ENCODE measurements around the gene ARHGEF1.
"Not testable (repeated sequence)": the region's sequence is repeated elsewhere in the genome, so short reads cannot be mapped to it uniquely, and the experiment has no call there.

Gene ARHGEF1

GRCh38 chr19:41932259-41932719, 49.3 kb downstream of the ARHGEF1 start:
- DNase-seq (ENCODE audit: low read depth) = no peak

- no peak for DNase-seq (ENCODE audit: low read depth)
These were observed 49.8 kb downstream of the ARHGEF1 start for GRCh38 chr19:41932720-41933332.

GRCh38 chr19:41933693-41934426, 50.9 kb downstream of the ARHGEF1 start:
- DNase-seq (ENCODE audit: low read depth) = no peak

DNA sequence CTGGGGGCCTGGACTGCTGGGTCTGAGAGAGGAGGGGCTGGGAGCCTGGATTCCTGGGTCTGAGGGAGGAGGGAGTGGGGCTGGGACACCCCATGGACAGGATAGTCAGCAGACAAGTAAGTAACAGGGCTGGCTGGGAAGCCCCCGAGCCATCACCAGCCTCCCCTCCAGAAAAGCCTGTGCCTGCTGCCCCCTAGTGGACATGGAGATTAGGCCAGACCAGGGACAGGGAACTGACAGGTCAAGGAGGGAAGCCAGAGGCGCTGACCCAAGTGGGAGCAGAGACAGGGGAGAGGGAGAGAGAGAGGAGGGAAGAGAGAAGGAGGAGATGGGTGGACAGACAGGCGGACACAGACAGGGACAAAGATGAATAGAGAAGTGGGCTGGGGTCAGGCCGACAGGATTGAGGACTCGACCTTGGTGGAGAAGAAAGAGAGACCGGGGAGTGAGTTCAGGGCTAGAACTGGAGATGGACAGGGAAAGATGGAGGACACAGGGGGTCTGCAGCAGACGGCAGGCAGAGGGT, 51.9 kb downstream of the ARHGEF1 start:
- no peak for DNase-seq (ENCODE audit: low read depth)

GRCh38 chr19:41935760-41936415, 52.9 kb downstream of the ARHGEF1 start:
- no peak for DNase-seq (ENCODE audit: low read depth)

DNA sequence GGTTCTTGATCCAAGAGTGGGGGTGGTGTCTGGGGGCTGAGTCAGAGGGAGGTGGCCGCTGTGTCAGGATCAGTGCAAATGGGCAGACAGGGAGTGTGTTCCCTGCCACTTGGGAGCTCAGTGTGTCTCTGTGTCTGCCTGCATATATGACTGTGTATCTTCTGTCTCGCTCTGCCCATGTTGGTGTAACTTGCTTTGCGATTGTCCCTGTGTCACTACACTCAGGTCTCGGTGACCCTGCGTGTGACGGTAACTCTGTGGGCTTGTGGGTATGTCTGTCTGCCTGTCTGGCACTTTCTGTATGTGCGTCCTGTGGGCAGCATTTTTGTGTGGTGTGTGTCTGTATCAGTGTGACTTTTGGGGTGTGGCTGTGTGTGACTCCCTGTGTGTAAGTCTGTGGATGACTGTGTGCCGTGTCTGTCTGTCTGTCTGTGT, 53.4 kb downstream of the ARHGEF1 start:
- no peak for DNase-seq (ENCODE audit: low read depth)

DNA sequence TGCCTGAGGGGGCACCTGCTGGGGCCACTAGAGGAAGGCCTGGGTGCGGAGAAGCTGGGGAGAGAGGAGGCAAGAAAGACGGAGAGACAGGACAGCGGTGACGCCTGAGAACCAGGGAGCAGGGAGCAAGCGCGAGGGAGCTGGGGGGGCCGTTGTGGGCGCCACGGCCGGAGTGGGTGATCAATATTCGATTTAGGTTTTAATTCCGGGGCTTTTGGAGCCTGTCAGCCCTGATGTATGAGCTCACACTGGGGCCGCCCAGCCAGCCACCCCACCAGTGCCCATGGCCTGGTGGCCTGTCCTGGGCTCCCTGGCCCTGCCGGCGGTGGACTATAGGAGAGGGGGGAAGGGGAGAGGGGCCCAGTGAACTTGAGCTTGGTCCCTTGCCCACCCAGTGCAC, 54.0 kb downstream of the ARHGEF1 start:
- no peak for DNase-seq (ENCODE audit: low read depth)

DNA sequence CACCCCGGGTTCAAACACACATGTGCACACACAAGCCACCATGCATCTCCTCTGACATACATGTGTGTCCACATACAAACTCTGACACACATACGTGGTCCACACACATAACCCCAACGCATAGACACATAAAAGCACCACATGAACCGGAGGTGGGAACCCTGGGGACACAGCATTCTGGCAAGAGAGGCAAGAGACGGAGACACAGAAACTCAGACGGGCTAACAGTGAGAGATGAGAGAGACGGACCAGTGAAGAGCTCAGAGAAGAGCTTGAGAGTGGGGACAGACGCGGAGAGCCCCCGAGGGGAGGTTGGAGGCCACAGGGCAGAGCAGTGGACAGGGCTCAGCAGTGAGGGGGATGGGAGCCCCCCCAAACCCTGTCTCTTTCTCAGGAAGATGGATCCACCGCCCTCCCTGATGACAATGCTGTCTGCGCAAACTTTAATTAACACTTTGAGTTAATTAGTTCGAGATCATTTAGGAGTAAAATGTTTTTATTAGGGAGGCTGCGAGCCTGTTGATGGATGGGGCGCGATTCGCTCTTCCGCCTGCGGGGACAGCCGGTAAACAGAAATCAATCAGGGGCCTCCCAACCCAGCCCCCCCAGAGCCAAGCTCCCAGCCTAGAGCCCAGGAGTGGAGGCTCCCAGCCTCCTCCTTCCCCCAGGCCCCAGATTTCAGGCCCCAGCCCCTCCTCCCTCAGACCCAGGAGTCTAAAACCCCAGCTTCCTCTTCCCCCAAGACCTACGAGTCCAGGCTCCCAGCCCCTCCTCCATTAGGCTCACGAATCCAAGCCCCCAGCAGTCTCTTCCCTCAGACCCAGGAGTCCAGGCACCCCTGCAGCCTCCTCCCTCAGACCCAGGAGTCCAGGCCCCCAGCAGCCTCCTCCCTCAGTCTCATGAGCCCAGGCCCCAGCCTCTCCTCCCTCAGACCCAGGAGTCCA, 54.8 kb downstream of the ARHGEF1 start:
- no peak for DNase-seq (ENCODE audit: low read depth)

DNA sequence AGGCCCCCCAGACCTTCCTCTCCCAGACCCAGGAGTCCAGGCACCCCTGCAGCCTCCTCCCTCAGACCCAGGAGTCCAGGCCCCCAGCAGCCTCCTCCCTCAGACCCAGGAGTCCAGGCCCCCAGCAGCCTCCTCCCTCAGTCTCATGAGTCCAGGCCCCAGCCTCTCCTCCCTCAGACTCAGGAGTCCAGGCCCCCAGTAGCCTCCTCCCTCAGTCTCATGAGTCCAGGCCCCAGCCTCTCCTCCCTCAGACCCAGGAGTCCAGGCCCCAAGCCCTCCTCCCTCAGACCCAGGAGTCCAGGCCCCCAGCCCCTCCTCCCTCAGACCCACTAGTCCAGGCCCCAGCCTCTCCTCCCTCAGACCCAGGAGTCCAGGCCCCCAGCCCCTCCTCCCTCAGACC, 56.2 kb downstream of the ARHGEF1 start:
- not testable (repeated sequence) for DNase-seq (ENCODE audit: low read depth)

DNA sequence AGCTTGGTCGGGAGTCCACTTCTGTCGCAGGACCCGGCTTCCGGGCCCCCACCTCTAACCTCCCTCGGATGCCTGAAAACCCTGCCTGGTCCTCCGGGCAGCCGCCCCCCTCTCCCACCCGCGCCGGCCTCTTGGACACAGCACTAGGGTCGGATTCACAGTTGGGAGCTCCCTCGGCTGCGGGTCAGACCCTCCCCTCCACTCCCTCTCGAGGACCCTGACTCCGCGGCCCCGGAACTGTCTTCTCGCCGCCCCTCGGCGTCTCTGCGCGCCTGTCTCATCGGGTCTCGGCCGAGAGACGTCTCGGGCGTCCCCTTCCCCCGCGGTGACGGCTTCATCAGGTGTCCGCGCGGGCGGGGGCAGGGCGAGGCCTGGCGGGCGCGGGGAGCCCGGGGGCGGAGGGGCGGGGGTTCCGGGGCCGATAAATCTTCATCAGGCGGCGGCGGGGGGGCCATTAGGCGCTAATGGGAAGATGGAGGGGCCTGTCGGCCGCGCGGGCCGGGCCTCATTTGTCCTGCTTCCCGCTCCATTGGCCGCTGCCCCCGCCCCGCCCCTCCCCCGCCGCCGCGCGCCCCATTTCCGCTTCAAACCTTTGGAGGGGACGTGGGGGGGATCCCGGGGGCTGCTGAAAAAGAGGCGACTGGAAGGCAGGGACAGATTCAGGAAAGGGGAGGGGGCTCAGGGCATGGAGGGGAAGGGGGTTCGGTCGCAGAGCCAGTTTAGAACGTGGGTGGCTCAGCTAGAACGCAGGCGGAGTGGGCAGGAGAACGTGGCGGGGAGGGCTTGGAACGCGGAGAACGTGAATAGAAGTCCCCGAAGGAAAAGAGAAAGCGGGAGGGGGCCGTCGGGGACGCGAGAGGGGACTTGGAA, 57.1 kb downstream of the ARHGEF1 start:
- no peak for DNase-seq (ENCODE audit: low read depth)

DNA sequence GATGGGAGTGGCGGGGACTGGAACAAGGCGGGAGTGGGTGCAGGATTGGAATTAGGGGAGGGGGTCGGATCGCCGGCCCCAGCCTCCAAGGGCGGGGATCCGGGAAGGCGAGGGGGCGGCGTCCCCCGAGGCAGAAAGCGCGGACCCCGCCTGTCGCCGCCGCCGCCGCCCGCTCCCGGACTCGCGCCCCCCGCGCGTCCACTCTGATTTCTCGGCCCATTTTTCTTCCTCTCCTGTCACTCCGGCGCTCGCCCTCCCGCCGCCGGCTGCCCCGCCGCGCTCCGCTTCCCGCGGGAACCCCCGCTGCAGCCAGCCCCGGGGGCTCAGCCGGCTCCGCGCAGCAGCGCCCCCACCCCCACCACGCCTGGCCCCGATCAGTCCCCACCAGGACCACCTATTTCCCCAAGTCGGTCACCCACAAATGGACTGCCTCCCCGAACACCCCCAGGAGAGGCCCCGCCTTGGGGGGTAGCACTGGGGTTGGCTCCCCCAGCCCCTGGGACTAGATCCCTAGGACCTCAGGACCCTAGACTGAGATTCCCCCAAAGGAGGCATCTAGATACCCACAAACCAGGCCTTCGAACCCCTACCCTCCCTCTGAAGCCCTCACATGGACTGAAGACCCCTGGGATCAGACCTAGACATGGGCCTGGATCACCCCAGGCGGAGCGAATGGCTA, 57.9 kb downstream of the ARHGEF1 start:
- no peak for DNase-seq (ENCODE audit: low read depth)

DNA sequence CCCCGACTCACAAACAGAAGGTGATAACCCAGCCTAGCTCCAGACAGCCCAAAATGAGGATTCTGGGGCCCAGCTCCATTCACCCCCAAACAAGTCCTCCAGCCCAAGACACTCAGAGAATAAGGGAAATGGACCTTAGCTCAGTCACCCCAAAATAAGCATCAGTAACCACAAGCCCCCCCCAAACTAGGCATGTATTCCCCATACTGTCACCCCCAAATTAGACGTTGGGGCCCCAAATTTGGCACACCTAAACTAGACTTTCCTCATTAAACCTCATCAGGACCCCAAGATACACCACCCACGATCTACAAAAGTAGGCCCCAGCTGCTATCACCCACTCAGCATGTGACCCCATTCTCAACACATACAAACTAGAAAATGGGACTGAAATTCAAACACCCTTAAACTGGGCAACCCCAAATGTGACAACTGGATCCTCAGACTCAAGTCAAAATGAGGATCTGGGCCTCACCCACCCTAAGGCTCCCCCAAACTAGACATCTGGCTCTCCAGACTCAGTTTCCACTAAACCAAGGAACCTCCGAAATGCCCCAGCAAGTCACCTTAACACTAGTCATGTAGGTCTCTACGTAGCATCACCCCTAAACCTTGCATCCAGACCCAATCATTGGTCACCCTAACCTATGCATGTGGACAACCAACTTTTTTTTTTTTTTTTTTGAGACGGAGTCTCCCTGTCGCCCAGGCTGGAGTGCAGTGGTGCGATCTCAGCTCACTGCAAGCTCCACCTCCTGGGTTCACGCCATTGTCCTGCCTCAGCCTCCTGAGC, 58.6 kb downstream of the ARHGEF1 start:
- DNase-seq (ENCODE audit: low read depth) = no peak

- no peak for DNase-seq (ENCODE audit: low read depth)
These were observed 61.4 kb downstream of the ARHGEF1 start for GRCh38 chr19:41944336-41944735.

GRCh38 chr19:41945135-41945766, 62.3 kb downstream of the ARHGEF1 start:
- no peak for DNase-seq (ENCODE audit: low read depth)

DNA sequence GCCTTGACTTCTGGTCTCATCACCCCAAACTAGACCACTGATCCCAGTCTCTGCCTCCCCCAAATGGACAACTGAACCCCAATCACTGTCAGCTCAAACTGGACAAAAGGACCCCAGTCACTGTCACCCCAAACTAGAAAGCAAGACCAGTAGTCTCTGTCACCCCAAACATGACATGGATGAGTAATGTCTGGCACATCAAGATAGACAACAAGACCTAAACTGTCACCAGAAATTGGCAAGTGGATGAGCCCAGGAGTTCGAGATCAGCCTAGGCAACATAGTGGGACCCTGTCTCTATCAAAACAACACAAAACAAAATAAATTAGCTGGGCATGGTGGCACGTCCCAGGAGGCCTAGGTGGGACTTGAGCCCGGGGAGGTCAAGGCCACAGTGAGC, 64.1 kb downstream of the ARHGEF1 start:
- DNase-seq (ENCODE audit: low read depth) = no peak

- DNase-seq (ENCODE audit: low read depth) = no peak
These were observed 68.7 kb downstream of the ARHGEF1 start for GRCh38 chr19:41951686-41952172.

- DNase-seq (ENCODE audit: low read depth) = no peak
These were observed 72.5 kb downstream of the ARHGEF1 start for GRCh38 chr19:41955521-41955920.

DNA sequence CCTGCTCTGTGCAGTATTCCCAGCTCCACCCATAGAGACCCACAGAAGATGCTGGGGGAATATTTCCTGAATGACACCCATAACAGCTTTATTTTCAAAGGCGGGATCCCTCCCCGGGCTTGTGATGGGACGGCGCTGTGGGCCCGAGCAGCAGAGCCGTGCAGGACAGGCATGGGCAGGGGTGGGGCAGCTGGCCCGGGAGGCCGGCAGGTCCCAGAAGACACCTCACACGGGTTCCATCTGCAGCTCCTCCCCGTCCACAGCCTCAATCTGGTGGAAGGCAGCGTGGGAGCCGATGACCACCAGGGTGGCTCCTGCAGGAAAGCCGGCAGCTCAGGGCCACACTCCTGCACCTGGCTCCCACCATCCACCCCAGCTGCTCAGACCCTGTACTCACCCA, 73.6 kb downstream of the ARHGEF1 start:
- DNase-seq (ENCODE audit: low read depth) = no peak
